GM12872 (cell line): Measurements from ENCODE around the gene SOBP.

Experiments used
- CTCF ChIP-seq: IDR thresholded peaks from 3 replicates; pipeline ENCODE4 v1.5.1; 2011; ENCODE audit warnings: low read depth, mild to moderate bottlenecking, low read length, moderate library complexity; ENCODE audit not compliant: insufficient read depth

SOBP gene

GRCh38 chr6:107607116-107607515 is 117.2 kb downstream of the SOBP start:
- no peak for TF ChIP-seq CTCF

GRCh38 chr6:107611094-107611810 is 121.3 kb downstream of the SOBP start:
- no peak for TF ChIP-seq CTCF

GRCh38 chr6:107612762-107613415 is 123.0 kb downstream of the SOBP start:
- TF ChIP-seq CTCF = no peak

- no peak for TF ChIP-seq CTCF
These were observed 123.9 kb downstream of the SOBP start for GRCh38 chr6:107613651-107614379.

GRCh38 chr6:107614828-107615227 is 124.9 kb downstream of the SOBP start:
- no peak for TF ChIP-seq CTCF

- no peak for TF ChIP-seq CTCF
These were observed 126.9 kb downstream of the SOBP start for GRCh38 chr6:107616775-107617174.

- no peak for TF ChIP-seq CTCF
These were observed 127.5 kb downstream of the SOBP start for GRCh38 chr6:107617341-107617932.
